GM19238 (cell line): ENCODE measurements around the gene SERPINA3.
"Not testable (repeated sequence)": the region's sequence is repeated elsewhere in the genome, so short reads cannot be mapped to it uniquely, and the experiment has no call there.

Source experiments
- DNase-seq: peaks from one replicate; pipeline ENCODE4 v3.0.0; 2011; ENCODE audit warnings: low spot score; ENCODE audit not compliant: insufficient read length

The SERPINA3 gene

DNA sequence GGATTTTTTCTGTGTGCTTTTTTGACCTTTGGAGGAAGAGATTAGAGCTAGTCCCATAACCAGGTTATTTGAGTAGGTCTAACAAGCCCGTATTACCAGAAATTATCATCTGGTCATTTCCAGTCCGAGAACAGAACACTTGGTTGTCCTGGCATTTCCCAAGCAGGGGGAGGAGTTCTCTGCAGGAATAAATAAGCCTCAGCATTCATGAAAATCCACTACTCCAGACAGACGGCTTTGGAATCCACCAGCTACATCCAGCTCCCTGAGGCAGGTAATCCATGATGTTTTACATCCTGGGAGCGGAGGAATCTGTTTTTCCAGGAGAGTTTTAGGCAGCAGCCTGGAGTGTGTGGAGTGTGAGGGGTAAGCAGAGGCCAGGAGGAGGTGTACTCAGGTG is at the start of gene SERPINA3:
Gene SERPINA3, plus strand, starts transcription at position 218 of the 400 bp plus-strand sequence. CDS start 2,051 bp downstream, outside the sequence.
- no peak for DNase-seq

- DNase-seq = no peak
These were observed 49.0 kb upstream of the SERPINA3 start for GRCh38 chr14:94562941-94563883.

- DNase-seq = no peak
These were observed 47.8 kb upstream of the SERPINA3 start for GRCh38 chr14:94564381-94564780.

DNA sequence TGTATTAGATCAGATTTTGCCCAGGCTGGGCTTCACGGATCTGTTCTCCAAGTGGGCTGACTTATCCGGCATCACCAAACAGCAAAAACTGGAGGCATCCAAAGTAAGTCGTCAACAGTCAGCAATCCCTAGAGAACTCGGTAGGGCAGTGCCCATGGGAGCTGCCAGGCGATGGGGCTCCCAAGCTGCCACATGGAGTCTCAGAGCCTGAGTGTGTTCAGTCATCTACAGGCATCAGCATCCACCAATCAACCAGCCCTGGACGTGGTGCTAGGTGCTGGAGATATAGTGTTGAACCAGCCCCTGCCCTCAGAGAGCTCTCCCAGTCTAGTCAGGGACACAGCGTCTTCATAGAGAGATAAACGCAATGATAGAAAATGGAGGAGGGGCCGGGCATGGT is 44.0 kb upstream of the SERPINA3 start:
- no peak for DNase-seq

DNA sequence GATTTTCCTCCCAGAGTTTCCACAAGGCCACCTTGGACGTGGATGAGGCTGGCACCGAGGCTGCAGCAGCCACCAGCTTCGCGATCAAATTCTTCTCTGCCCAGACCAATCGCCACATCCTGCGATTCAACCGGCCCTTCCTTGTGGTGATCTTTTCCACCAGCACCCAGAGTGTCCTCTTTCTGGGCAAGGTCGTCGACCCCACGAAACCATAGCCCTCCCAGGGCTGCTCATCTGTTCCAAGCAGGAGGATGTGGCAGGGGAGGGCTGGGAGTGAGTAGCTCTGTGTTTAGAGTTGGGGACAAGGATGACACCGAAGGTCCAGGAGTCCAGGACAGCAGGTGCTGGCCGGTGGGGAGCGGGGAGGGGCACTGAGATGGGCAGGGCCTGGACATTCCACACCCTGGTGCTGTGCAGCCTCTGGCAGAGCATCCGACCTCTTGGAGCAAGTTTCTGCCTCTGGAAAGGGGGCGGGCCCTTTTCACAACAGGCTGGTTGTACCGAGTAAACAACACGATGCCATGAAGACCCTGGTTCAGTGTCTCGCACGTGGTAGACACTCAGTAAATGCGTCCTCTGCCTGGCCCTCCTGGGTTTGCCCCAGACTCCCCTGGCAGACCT is 42.7 kb upstream of the SERPINA3 start:
- DNase-seq = no peak

DNA sequence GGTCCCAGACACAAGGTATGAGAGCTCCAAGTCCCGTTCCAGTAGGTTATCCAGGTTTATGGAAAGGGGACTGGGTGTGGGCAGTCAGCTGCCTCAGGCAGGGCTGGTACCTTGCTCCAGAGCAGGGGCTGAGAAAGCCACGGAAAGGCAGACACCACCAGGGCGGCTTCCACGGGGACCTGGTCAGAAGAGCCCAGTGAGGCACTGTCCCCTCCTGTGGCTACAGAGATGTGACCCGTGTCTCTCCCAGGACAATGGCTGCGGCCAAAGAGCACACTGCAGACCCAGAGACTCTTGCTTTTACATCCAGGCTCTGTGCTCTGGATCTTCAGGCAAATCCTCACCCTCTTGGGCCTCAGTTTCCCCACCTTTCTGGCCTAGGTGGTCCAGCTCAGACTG is 42.2 kb upstream of the SERPINA3 start:
- no peak for DNase-seq

DNA sequence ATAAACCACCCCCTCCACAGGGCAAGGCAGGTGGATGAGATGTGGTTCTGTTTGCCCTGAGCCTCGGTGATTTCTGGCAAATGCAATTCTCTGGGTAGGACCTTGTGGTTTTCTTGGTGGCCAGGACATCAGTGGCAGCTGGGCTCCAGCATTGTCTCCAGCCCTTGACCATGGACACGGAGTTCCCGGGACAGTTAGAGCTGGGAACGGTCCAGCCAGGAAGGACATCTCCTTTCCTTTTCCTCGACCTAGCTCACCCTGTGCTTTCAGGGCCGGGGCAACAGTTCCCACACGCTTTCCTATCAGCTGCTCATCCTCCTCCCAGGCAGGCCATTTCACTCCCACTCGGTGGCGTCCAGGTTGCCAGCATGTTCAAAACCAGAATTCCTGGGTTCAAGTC is 41.8 kb upstream of the SERPINA3 start:
- DNase-seq = no peak

- DNase-seq = no peak
These were observed 40.8 kb upstream of the SERPINA3 start for GRCh38 chr14:94571395-94571794.

GRCh38 chr14:94571950-94572349 is 40.2 kb upstream of the SERPINA3 start:
- no peak for DNase-seq

GRCh38 chr14:94572637-94573303 is 39.4 kb upstream of the SERPINA3 start:
- no peak for DNase-seq

DNA sequence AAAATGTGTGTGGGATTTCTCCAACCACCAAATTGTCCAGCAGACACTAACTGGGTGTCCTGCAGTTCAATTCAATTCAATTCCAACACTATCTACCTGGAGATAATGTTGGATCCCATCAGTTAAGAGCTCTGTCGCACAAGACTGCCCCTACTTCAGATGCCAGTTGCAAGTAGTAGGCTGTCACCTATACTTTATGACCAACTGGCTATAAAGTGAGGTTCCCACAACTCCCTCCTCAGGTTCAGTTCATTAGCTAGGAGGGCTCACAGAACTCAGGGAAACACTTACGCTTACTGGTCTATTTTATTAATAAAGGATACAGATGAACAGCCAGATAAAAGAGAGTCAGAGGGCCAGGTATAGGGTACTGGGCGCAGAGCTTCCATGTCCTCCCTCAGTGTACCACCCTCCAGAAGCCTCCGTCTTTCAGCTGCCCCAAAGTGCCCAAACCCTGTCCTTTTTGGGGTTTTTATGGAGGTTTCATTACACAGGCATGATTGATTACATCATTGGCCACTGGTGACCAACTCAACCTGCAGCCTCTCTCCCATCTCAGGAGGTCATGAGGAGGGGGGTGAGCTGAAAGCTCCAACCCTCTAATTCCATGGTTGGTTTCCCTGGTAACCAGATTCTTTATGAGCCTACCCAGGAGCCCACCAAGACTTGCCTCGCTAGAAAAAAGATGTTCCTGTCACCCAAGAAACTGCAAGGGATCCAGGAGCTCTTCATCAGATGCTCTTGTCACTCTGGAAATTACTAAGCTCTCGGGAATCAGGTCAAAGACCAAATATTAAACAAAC is 38.5 kb upstream of the SERPINA3 start:
- DNase-seq = no peak

DNA sequence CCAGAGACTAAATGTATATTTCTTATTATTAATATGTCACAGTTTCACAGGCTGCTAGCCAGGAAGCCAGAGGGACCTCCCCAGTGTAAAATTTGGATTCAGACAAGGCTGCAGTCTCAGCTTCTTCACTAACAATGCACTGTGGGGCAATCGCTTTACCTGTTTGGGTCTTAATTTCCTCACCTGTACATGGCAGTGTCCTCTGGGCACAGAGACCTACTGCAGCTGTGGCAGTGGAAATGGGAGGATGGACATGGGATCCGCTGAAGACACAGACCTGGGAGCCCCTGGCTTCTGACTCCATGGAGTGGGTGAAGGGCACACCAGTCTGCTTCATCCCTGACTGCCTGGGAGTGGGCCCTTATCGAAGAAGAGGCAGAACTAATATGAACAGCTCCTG is 37.9 kb upstream of the SERPINA3 start:
- DNase-seq = no peak

GRCh38 chr14:94575730-94576585 is 36.2 kb upstream of the SERPINA3 start:
- DNase-seq = no peak

DNA sequence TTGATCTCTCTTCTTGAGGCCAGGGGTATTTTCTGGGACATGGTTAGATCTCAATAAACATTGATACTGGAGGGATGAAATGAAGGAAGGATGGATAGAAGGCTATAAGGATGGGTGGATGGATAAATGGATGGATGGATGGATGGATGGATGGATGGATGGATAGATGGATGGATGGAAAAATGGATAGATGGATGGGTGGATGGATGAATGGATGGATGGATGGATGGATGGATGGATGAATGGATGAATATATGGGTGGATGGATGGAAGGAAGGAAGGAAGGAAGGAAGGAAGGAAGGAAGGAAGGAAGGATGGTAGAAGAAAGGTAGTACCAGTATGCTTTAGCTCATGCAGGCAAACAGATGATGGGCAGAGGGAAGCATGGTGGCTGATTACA is 34.7 kb upstream of the SERPINA3 start:
- not testable (repeated sequence) for DNase-seq

GRCh38 chr14:94578712-94579111 is 33.5 kb upstream of the SERPINA3 start:
- DNase-seq = no peak

GRCh38 chr14:94581127-94581999 is 30.8 kb upstream of the SERPINA3 start, which contains the start of gene SERPINA5:
Gene SERPINA5 (plus strand): TSS chr14:94581426. CDS start chr14:94587363, 5,937 bp downstream.
- DNase-seq = no peak

DNA sequence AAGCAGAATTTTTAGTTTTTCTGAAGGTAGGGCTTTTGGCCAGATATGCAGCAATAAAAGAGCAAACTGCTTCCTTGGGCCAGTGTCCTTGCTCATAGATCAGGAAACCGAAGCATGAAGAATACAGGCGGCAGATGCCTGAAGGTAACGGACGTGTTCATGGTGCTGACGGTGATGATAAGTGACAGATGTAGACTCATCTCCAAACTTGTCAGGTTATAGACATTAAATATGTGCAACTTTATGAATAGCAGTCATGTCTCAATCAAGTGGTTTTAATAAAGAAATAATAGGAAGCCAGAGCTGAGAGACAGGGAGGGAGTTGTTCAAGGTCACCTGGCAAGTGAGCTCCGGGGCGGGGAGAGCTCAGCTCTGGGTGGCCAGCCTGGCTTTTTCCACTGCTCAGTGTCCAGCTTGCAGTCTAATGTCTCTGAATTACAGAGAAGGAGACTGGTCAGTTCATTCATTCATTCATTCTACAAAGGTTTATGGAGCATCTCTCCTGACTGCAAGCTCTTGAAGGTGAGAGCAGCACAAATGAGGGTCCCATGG is 29.9 kb upstream of the SERPINA3 start:
- no peak for DNase-seq

GRCh38 chr14:94582851-94583250 is 29.3 kb upstream of the SERPINA3 start:
- no peak for DNase-seq

- no peak for DNase-seq
These were observed 28.6 kb upstream of the SERPINA3 start for GRCh38 chr14:94583557-94583956.
